CD4-positive, alpha-beta T cell treated with Interleukin-2 at 100 ng/mL for 4 hours (primary cell): ENCODE measurements around the gene MYO5B.

ENCODE experiments used
- DNase-seq: peaks from one replicate; pipeline ENCODE4 v3.0.0-alpha.2; 2020; ENCODE audit warnings: low spot score

Gene MYO5B

DNA sequence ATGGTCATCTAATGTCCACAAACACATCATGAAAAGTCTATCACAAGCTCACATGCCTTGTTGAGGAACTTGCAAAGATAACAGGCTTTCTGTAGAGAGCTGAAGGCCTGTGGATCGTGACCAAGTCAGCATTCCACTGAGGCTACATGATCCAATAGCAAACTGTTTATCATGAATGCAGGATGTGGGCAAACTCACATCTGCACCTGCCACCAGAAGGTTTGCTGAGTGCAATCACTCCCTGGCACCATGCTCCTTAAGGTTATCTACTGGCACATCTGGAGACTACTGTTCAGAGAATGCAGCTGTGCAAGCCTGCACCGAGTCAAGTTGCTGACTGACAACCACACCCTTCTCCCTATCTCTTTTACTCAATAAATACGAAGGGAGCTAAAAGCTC lies 314.3 kb downstream of the MYO5B start:
- no peak for DNase-seq

DNA sequence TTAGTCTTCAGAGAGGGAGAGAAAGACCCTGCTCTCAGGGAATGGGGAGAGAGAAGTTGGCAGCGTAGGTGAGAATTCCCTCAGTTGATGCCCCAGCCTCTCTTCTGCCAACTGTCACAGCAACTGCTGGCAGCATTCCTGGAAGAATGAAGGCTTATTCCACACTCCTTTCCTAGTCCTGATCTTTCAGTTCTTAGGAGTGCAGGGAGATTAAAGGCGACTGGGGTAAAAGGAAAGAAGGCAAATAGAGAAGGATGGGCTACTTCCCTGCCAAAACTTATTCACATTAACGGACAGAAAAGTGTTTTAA lies 315.7 kb downstream of the MYO5B start:
- DNase-seq, result no peak

DNA sequence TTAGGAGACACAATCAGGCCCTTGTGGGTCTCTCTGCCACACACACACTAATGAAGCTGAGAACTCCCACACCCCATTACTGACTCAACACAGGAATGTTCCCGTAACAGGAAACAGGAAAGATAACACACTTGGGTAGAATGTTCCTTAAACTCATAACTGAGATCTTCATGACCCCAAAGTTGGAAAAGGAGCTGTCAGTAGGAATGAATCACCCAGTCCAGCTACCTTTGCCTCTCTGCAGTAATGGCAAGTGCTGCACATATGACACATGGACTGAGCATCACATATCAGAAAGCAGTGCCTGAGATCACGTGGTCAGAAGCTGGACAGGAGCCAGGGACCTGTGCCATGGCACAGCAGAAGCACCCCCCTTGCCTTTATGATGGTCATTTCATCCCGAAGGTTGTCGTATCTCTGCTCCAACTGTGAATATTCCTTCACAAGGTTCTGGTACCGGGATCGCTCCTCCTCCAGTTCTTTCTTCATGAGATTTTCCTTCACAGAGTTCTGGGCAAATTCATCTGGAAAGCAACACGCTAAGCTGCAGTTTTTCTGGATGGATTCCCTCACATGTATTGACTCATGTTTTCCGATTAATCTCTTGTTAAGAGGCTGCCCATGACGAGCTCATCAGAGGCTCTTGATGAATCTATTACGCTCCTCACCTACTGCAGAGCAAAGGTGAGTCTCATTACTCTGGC lies 316.2 kb downstream of the MYO5B start:
- DNase-seq, result no peak

DNA sequence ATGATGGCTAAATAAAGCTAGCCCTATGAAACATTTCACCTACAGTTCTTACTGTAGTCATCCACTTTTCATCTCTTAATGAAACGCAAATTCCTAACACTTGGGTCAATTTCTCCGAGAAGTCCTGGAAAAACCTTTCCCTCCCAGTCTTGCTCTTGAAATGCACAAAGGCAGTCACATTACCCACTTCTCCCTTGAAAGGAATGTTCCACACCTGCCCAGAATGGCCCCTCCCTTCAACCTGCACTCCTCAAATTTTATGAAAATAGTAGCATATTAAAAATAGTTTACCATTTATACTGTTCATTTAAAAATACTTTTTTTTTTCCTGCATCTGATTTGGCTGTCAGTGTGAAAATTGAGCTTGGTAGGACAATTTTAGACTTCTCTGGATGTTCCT lies 316.9 kb downstream of the MYO5B start:
- DNase-seq, result no peak

DNA sequence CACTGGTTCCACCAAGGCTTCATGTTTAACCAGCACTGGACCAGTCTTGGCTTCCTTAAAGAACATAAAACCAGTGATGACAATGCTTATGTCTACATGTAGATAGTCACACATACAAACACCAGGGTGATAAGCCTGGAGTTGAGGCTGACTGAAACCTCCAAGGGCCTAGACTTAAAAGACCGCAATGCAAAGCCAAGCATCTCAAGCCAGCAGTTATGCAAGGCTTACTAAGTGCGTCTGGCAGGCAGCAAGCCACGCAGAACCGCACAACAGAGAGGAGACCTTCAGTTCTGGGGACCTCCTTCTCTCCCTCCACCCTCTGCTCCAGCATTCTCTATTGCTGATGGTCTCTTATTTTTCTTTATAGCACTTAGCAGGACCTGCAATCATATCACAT lies 318.4 kb downstream of the MYO5B start:
- DNase-seq, result no peak

- no peak for DNase-seq
These were observed 319.2 kb downstream of the MYO5B start for GRCh38 chr18:49875783-49876182.

- DNase-seq, result no peak
These were observed 319.8 kb downstream of the MYO5B start for GRCh38 chr18:49875155-49875554.

GRCh38 chr18:49874238-49874637 lies 320.7 kb downstream of the MYO5B start:
- DNase-seq, result no peak

- DNase-seq, result no peak
These were observed 325.6 kb downstream of the MYO5B start for GRCh38 chr18:49869354-49869753.

DNA sequence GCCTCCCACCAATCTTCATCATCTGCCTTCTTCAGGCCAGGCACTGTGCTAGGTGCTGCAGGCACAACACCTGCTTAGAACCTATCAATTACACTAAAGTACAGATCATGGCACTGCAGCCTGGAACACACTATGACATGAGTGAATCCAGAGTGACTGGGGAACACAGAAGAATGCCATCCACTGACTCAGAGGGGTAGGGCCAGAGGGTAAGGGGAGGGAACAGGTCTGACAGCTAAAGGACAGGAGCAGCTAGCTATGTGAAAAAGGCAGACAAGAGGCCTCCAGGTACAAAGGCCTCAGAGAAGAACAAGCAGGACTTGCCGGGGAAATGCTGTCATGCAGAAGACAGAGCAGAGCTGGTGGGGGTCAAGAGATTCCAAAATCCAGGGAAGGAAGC lies 328.3 kb downstream of the MYO5B start:
- DNase-seq, result no peak

DNA sequence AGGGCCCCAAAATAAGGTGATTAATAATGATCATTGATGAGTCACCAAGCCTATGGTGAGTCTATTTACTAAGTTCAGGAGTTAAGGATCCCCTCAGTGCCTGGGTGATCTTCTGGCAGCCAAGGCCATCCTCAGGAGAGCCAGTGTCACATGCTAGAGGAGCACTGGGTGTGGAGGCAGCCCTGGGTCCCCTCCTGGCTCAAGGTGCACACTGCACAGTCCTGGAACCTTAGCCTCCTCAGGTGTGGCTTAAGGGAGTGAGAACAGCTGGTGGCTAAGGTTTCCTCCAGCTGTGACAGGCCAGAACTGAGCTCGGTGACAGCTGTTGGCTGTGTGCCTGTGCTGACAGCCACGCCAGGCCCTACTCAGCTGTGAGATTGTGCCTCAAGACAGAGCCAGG lies 329.5 kb downstream of the MYO5B start:
- DNase-seq, result no peak

DNA sequence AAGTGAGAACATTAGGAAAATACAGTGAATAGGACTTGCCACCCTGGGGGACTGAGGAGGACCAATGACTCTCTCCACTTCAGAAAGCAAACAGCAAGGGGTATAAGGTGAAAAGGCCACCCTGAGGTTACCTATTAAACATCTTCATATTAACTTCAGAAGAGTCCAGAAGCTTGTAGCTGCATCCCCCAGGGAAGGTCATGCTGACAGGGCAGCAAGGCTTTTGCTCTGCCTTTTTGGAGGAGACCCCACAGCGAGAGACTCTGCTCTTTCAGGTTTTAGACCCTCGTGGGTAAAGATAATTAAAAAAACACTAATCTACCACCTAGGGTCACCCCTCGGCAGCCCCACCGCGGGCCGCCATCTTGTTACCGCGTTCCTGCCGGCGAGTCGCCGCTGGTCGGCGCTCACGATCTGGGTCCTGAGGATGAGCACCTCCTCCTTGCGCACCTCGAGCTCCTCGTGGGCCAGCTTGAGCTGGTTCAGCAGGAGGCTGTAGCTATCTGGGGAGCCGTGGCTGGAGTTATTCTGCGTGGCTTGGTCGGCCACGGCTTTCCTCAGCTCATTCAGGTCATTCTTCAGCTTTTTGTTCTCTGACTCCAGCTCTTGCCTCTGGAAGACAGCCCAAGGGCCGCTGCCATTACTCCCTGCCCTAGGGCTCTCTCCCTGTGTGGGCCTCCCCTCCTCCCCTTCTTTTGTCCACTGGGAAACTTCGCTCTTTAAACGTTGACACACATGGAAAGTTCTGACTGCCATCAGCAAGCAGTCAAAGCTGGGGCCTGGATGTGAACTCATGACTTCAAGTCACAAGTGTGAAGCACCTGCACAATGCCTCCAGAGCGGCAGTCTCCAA lies 331.0 kb downstream of the MYO5B start:
- no peak for DNase-seq

DNA sequence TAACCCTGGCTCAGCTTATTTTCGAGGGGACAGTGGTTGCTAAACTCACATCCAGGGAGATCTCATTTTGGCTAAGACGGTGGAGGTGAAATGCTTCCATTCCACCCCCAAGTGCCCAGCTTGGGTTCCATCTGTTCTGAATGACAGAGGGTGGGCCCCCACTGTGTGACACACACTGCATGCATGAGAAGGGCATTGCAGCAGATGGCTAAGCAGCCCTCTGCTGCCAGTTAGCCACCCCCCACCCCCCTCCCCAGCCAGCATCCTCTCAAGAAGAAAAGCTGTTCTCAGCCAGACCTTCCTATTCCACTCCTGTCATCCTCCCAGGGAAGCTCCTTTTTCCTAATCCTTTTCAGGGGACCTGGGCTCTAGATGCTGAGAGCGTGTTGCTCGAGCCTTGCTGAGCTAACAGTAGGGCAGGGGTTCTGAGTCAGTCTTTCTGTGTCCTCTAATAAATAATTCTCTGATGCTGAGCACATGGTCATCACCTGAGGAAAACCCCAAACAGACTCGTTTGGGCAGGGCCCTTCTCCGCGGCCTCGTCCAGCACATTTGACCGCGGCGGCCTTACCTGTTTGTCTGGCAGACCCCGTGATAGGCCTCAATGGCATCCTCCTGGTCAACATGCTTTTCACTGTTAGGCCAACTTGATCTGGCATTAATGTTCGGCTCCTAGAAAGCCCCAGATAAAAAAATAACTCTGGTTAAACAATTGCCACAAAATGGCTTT lies 332.1 kb downstream of the MYO5B start:
- no peak for DNase-seq

GRCh38 chr18:49861659-49862058 lies 333.3 kb downstream of the MYO5B start:
- peak; percentile 23 for DNase-seq

DNA sequence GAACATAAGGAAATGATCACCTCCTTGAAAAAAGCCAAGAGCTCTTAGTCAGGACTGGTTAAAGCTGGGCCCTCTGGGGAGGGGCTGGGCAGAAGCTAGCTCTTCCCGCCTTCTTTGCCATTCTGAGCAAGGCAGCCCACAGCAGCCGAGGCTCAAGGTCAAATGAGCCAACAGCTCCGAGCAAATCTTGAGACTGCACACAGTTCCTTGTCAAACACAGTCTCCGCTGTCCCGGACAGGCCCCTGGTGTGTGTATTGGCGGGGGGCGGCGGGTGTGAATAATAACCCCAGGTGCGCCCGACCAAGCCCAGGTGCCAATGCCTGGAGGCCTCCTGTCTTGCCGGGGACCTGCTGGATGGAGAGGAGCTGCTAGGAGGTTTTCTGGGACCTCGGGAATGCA lies 335.2 kb downstream of the MYO5B start:
- DNase-seq, result no peak

GRCh38 chr18:49859021-49859359 lies 336.0 kb downstream of the MYO5B start:
- no peak for DNase-seq

DNA sequence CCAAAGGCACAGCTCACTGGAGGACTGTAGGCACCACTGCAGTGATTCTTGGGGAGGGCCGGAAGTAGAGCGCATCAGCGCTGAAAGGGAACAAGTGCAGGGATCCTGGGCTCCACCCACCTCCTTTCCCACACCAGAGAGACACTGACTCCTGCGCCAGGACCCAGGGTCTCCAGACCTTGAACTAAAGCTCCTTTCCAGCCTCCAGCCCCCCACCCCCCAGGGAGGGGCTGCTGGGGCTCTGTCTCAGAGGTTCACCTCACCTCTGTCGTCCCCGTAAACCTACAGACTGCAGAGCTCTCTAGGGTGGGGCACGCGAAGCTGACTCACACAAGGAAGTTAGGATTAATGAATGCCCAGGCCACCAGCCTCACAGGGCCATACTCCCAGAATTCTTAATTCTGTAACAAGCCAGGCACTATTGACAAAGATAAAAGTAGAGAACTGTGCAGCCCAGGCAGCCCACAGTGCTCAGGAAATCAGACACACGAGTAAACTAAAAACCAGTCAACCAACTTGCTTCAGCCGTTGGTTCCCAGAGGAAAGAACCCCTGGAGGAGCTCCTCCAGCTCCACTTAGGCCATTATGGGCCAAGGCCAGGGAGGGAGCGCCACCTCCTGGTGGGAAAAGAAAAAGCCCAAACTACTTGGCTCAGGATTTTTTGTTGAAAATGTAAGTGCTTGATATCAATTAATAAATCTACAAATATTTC lies 336.5 kb downstream of the MYO5B start:
- peak; percentile 60 for DNase-seq

DNA sequence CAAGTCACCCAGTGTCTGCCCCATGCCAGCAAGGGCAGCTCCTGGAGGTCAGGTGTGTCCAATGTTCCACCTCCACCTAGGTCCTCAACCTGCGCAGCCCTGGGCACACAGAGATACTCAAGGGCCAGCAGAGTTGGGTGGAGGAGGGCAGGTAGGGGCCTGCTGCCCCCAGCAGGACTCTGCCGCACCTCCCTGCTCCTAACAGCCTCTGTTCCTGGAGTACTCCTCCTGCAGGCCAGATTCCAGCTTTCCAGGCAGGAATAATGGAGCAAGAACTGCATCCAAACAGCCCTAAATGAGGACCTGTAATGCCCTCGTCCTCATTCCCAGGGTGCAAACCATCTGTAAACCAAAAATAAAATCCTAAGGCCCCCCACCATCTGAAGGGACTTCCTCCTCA lies 337.2 kb downstream of the MYO5B start:
- no peak for DNase-seq

DNA sequence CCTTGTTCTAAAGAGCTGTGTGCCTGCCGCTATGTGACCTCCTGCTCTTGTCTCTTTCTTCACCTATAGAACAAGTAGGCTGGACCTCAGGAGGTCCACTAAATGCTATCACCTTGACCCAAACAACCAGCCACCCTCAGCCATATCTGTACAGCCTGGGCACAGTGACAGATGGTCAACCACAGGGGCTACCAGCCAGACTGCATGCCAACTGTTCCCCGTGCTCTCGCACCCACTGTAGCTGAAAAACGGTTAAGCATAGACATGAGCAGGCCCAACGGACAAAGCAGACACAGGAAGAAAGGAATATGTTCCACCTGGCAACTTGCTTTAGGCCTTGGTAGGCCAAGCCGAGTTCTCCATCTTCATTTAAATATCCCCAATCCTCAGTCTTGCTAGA lies 338.5 kb downstream of the MYO5B start:
- no peak for DNase-seq

DNA sequence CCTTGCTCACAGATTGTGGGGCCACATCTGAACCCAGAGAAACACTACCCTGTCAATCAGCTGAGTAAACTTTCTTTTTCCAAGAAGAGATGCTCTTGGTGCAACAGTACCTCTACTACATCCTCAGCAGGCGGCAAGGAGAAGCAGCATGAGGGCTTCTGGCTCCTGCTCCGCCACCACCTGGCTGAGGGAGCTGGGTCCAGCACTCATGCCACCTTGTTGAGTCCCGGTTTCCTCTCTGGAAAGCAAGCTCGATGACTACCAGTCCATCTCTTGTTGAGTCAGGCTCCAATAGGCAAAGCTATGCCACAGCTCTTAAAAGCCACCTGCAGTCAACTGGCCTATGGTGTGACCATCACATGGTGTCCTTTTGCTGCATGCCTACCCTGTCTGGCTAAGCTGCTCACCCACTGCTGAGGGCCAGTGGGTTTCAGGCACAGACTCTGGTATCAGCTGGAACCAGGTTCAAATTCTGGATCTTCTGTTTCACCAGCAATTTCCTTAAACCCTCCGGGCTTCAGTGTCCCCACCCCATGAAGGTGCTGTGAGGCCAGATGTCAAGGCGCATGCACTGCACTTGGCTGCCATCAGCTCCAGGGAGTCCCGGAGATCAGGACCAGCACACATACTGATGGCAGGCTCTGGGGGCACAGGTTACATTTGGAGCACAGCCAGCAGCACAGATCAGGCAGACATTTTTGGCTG lies 339.1 kb downstream of the MYO5B start:
- no peak for DNase-seq

- DNase-seq, result no peak
These were observed 340.3 kb downstream of the MYO5B start for GRCh38 chr18:49854681-49855080.

- DNase-seq, result no peak
These were observed 341.5 kb downstream of the MYO5B start for GRCh38 chr18:49853436-49853835.
